BE2C (cell line): ENCODE results near the gene ACVR1B.
A peak's percentile ranks its signal among the peaks of the same experiment; 100 is the strongest.

Experiments used
- DNase-seq: peaks from one replicate; pipeline ENCODE4 v3.0.0-alpha.2; 2020
- H3K27me3 ChIP-seq: fragments of 250-450 bp; sonication (Bioruptor Pico); 2 replicates; pipeline ENCODE4 v1.5.1; 2020; ENCODE audit warnings: mild to moderate bottlenecking
- H3K36me3 ChIP-seq: fragments of 250-450 bp; sonication (Bioruptor Pico); 2 replicates; pipeline ENCODE4 v1.5.1; 2020; ENCODE audit warnings: mild to moderate bottlenecking
- H3K4me1 ChIP-seq: fragments of 250-450 bp; sonication (Bioruptor Pico); 2 replicates; pipeline ENCODE4 v1.5.1; 2020
- H3K4me3 ChIP-seq: 2 replicates; pipeline ENCODE4 v1.5.1; 2011; ENCODE audit warnings: low read depth, low read length
- H3K9me3 ChIP-seq: fragments of 250-450 bp; sonication (Bioruptor Pico); 2 replicates; pipeline ENCODE4 v1.5.1; 2020
- CTCF ChIP-seq: IDR thresholded peaks from 2 replicates; pipeline ENCODE4 v1.5.1; 2012; ENCODE audit warnings: mild to moderate bottlenecking, low read depth, low read length

Gene ACVR1B

GRCh38 chr12:51997136-51997535 is 45.6 kb downstream of the ACVR1B start:
- Histone ChIP-seq H3K36me3 (peaks cover 55% of the 10 kb centered on the region), H3K4me3 (no peak overlapping the region), H3K9me3 (no peaks in the 10 kb centered on the region), H3K27me3 (no peaks in the 10 kb centered on the region), H3K4me1 (peaks cover 3% of the 10 kb centered on the region)
- no peak for TF ChIP-seq CTCF
- no peak for DNase-seq

- Histone ChIP-seq H3K9me3 (no peaks in the 10 kb centered on the region), H3K4me3 (no peak overlapping the region), H3K36me3 (peaks cover 10% of the 10 kb centered on the region), H3K4me1 (peaks cover 8% of the 10 kb centered on the region), H3K27me3 (no peaks in the 10 kb centered on the region)
- DNase-seq, result no peak
- no peak for TF ChIP-seq CTCF
These were observed 51.6 kb downstream of the ACVR1B start for GRCh38 chr12:52003016-52003550.

GRCh38 chr12:52003591-52003990 is 52.1 kb downstream of the ACVR1B start:
- no peak for TF ChIP-seq CTCF
- peaks cover 8% of the 10 kb centered on the region for H3K4me1 ChIP-seq
- no peak for DNase-seq
- no peaks in the 10 kb centered on the region for H3K9me3 ChIP-seq
- no peak overlapping the region for H3K4me3 ChIP-seq
- peaks cover 7% of the 10 kb centered on the region for H3K36me3 ChIP-seq
- H3K27me3 ChIP-seq, result no peaks in the 10 kb centered on the region

- Histone ChIP-seq H3K4me3 (no peak overlapping the region), H3K4me1 (peaks cover 9% of the 10 kb centered on the region), H3K36me3 (peaks cover 3% of the 10 kb centered on the region), H3K27me3 (no peaks in the 10 kb centered on the region), H3K9me3 (no peaks in the 10 kb centered on the region)
- peak; percentile 88 for TF ChIP-seq CTCF
- peak; percentile 76 for DNase-seq
These were observed 52.6 kb downstream of the ACVR1B start for GRCh38 chr12:52004042-52004648.

- H3K27me3 ChIP-seq, result no peaks in the 10 kb centered on the region
- no peak overlapping the region for H3K4me3 ChIP-seq
- peaks cover 19% of the 10 kb centered on the region for H3K4me1 ChIP-seq
- no peaks in the 10 kb centered on the region for H3K9me3 ChIP-seq
- no peaks in the 10 kb centered on the region for H3K36me3 ChIP-seq
- TF ChIP-seq CTCF, result no peak
- DNase-seq, result no peak
These were observed 53.9 kb downstream of the ACVR1B start for GRCh38 chr12:52005218-52005902.
